HK-2 (cell line): ENCODE data around the gene IP6K3.

Source experiments
- DNase-seq: peaks from one replicate; pipeline ENCODE4 v3.0.0-alpha.2; 2018; ENCODE audit not compliant: unreplicated experiment

IP6K3 gene

GRCh38 chr6:33759887-33760629 lies 13.4 kb upstream of the IP6K3 start:
- no peak for DNase-seq

GRCh38 chr6:33758815-33759216 lies 12.1 kb upstream of the IP6K3 start:
- no peak for DNase-seq

GRCh38 chr6:33757906-33758305 lies 11.2 kb upstream of the IP6K3 start:
- DNase-seq: no peak

GRCh38 chr6:33757113-33757512 lies 10.4 kb upstream of the IP6K3 start:
- no peak for DNase-seq

- DNase-seq: no peak
Measured at GRCh38 chr6:33756211-33756954, 9.7 kb upstream of the IP6K3 start.

- DNase-seq: peak; percentile 29
Measured at GRCh38 chr6:33755070-33755869, 8.6 kb upstream of the IP6K3 start.

GRCh38 chr6:33754222-33754621 lies 7.5 kb upstream of the IP6K3 start:
- no peak for DNase-seq

GRCh38 chr6:33752646-33753015 lies 5.9 kb upstream of the IP6K3 start:
- no peak for DNase-seq

DNA sequence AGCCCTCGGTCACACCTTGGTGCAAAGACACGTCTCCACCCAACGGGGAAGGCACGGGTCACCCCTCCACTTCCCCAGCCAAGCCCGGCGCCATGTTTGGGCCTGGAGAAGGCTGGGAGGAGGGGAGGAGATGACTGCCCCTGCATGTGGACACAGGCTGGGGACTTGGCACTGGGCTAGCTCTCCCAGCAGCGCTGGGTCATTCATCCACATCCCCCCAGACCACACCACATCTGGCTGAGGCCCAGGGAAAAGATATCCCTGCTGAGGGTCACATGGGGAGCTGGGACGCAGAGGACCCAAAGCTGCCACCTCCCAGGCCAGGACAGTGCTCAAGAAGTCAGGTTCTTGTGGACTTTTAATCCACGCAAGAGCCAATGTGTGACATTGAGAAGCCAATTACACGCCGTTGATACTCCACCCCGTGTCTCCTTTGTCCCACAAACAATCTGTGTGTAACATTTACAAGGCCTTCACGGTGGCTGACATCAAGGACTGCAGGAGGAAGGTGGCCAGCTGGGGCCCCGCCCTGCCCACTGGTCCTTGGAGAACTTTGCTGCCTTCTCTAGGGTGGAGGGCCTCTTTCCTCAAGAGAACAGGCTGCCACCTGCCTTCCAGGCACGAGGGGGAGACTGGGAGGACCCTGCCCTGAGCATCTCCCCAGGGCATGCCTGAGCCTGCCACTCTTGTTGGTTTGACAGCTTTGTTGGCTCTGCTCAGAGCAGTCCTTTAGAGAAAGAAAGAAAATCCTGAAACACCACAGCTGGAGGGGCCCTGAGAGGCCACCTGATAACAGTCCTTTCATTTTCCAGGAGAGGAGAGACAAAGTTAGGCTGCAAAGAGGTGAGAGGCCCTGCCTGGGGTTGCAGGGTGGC lies 5.3 kb upstream of the IP6K3 start:
- DNase-seq: no peak

GRCh38 chr6:33750244-33750991 lies 3.7 kb upstream of the IP6K3 start:
- DNase-seq: no peak

- DNase-seq: no peak
Measured at GRCh38 chr6:33749401-33749800, 2.7 kb upstream of the IP6K3 start.

GRCh38 chr6:33748841-33749240 lies 2.1 kb upstream of the IP6K3 start:
- DNase-seq: no peak

- DNase-seq: no peak
Measured at GRCh38 chr6:33747823-33748222, 1.1 kb upstream of the IP6K3 start.

DNA sequence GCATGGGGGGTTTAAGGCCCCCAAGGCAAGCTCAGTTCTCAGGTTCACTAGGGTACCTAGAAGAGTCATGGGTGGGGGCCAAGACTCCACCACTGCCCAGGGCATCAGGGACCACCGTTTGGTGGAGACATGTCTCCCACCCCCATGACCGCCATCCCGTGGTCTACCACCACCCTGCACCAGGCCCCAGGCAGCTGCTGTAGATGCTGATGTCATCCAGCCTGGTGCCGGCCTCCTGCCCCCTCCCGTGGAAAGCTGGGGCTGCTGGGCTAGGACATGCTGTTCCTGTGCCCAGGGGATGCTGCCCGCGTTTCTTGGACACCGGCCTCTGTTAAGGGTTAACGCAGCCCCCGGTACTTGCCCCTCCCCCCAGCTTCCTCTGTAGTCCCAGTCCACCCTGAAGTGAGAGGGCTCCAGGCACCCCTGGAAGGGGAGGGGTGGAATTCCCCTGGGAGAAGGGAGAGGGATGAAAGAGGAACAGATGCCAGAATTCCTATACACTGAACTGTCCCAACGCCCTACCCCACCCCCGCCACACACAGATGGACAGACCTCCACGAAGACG lies 587 bp downstream of the IP6K3 start:
- DNase-seq: peak; percentile 72

- peak; percentile 44 for DNase-seq
Measured at GRCh38 chr6:33745548-33745947, 1.2 kb downstream of the IP6K3 start.

- DNase-seq: peak; percentile 29
Measured at GRCh38 chr6:33744895-33745546, 1.7 kb downstream of the IP6K3 start.

DNA sequence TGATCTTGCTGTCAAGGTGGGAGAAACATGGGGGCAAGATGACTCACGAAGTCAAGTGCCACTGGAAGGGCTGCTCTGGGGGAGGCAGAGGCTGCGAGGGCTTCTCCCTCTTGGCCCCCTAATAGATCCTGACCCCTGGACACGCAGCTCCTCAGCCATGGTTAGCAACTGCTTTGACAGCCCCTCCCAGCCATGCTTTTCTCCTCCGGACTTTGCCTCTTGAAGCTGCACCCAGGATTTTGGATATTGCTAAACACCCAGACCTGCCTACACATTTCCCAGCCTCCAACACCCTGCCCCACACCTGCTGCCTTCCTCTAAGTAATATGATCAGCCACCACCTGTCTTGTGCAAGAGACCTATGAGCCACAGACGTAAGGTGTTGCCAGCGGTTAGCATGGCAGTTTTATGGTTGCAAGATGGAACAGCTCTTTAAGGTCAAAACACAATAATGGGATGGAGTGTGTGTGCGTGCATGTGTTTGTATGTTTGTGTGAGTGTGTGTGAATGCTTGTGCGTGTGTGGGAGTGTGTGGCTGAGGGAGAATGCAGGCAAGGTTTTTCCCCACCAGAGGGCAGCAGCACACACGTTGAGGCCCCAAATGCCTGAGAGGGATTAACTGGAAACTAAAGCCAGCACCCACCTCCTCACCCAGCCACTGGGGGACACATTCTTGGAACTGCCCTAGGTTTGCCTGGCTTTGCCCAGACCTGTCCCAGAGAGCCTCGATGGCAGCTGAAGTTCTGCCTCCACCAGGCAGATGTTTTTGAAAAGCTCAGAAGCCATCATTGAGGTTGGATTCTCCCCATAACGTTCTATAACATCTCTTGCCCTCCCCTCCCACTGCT lies 2.5 kb downstream of the IP6K3 start:
- DNase-seq: peak; percentile 70

- DNase-seq: no peak
Measured at GRCh38 chr6:33742837-33743236, 3.9 kb downstream of the IP6K3 start.

DNA sequence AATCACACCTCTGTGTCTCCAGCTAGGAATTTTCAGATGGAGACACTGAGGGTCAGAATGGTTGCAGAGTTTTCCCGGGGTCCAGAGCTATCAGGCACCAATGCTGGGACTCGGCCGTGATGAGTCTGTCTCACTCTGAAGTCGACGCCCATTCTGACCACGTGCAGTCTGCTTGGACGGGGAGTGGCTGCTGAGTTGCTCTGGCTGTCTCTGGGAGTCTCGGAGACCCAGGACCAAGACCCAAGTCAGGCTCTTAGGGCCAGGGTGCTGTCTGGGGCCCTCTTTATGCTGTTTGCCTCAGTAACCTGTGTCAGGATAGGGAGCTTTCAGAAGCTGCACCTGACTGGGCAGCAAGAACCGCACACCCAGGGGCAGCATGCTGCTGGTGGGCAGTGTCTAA lies 4.6 kb downstream of the IP6K3 start:
- DNase-seq: no peak
